ENCODE results near the gene BBLN.

DNA sequence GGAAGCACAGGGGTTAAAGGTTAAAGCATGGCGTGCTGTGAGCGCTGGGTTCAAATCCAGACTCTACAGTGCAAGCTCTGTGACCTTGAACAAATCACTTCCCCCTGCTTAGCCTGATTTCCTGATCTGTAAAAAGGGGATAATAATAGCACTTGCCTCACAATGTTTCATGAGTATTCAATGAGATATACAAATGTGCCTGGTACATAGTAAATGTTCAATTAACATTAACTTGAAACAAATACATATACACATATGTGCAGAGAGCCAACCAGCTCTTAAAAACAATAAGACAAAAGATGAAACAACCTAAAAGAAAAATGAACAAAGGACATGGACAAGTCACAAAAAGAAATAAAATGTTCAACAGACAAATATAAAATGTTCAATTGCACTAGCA, 27.3 kb downstream of the BBLN start:
- TF ChIP-seq, protein P1, sequence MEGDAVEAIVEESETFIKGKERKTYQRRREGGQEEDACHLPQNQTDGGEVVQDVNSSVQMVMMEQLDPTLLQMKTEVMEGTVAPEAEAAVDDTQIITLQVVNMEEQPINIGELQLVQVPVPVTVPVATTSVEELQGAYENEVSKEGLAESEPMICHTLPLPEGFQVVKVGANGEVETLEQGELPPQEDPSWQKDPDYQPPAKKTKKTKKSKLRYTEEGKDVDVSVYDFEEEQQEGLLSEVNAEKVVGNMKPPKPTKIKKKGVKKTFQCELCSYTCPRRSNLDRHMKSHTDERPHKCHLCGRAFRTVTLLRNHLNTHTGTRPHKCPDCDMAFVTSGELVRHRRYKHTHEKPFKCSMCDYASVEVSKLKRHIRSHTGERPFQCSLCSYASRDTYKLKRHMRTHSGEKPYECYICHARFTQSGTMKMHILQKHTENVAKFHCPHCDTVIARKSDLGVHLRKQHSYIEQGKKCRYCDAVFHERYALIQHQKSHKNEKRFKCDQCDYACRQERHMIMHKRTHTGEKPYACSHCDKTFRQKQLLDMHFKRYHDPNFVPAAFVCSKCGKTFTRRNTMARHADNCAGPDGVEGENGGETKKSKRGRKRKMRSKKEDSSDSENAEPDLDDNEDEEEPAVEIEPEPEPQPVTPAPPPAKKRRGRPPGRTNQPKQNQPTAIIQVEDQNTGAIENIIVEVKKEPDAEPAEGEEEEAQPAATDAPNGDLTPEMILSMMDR (IDR thresholded peaks at IDR 0.05): no peak
- no peak for TF ChIP-seq EZH2 (IDR thresholded peaks at IDR 0.05; ENCODE audit: borderline replicate concordance, insufficient read depth, low read depth, low read length, poor library complexity, severe bottlenecking)

All from B cell (primary cell).